T-helper 17 cell (primary cell): ENCODE results near the gene CISTR. TPM values are rescaled to one million over a fixed set of nuclear protein-coding genes. Genes with fewer than 3 reads are reported as not detected.
"Not testable (repeated sequence)": the region's sequence is repeated elsewhere in the genome, so short reads cannot be mapped to it uniquely, and the experiment has no call there.

Experiments
- ATAC-seq: fragments of 150-1000 bp; cut with Tn5 transposase; 2 replicates; pipeline ENCODE4 v1.10.0; 2021; ENCODE audit warnings: mild to moderate bottlenecking, moderate library complexity
- DNase-seq, 3 donors: peaks; one replicate each; pipeline versions ENCODE4 v3.0.0 to v3.0.0-alpha.2; 2020 to 2021
- H3K9me3 ChIP-seq: one replicate; pipeline ENCODE4 v1.7.0; 2013; ENCODE audit warnings: low read length, mild to moderate bottlenecking; ENCODE audit not compliant: control insufficient read depth, poor library complexity, severe bottlenecking
- H3K27ac Mint-ChIP-seq: one replicate; pipeline ENCODE4 v1.8.0; 2022; ENCODE audit warnings: mild to moderate bottlenecking, moderate library complexity, mixed read lengths
- H3K27me3 Mint-ChIP-seq: one replicate; pipeline ENCODE4 v1.8.0; 2022; ENCODE audit warnings: mixed read lengths
- H3K36me3 Mint-ChIP-seq: one replicate; pipeline ENCODE4 v1.8.0; 2022; ENCODE audit warnings: low read depth, mixed read lengths
- H3K4me1 Mint-ChIP-seq: one replicate; pipeline ENCODE4 v1.8.0; 2022; ENCODE audit warnings: mild to moderate bottlenecking, mixed read lengths
- H3K4me3 Mint-ChIP-seq: one replicate; pipeline ENCODE4 v1.8.0; 2022; ENCODE audit warnings: mild to moderate bottlenecking, moderate library complexity, mixed read lengths
- total RNA-seq, 4 donors: library from RNA in 2 of 4; stranded (reverse) in 2 of 4; gene quantifications; one replicate each; pipeline ENCODE4 v1.2.3 and lab custom pipeline; 2022 to 2026

Gene CISTR
- total RNA-seq, 2 donors from 2014 or later, result not detected

- Mint-ChIP-seq H3K27me3 (no peaks in the 10 kb centered on the region), H3K4me1 (peaks cover 2% of the 10 kb centered on the region), H3K27ac (no peak overlapping the region), H3K4me3 (no peak overlapping the region), H3K36me3 (peaks cover 27% of the 10 kb centered on the region)
- no peaks in the 10 kb centered on the region for H3K9me3 ChIP-seq
- DNase-seq (no peak), ATAC-seq (no peak)
These were observed 32.1 kb downstream of the CISTR start for GRCh38 chr12:53719649-53720048.

- not testable (repeated sequence) for H3K9me3 ChIP-seq, ATAC-seq, H3K4me3 Mint-ChIP-seq, H3K4me1 Mint-ChIP-seq, DNase-seq, H3K27ac Mint-ChIP-seq, H3K27me3 Mint-ChIP-seq
- peaks cover 20% of the 10 kb centered on the region for H3K36me3 Mint-ChIP-seq
These were observed 33.2 kb downstream of the CISTR start for GRCh38 chr12:53718567-53718966.

- no peak overlapping the region for H3K4me3 Mint-ChIP-seq
- H3K9me3 ChIP-seq, result no peaks in the 10 kb centered on the region
- H3K36me3 Mint-ChIP-seq, result peaks cover 24% of the 10 kb centered on the region
- no peak overlapping the region for H3K27ac Mint-ChIP-seq
- H3K27me3 Mint-ChIP-seq, result no peaks in the 10 kb centered on the region
- no peak for DNase-seq
- peaks cover under 1% of the 10 kb centered on the region for H3K4me1 Mint-ChIP-seq
- no peak for ATAC-seq
These were observed 34.5 kb downstream of the CISTR start for GRCh38 chr12:53717319-53717718.

- Mint-ChIP-seq H3K4me3 (no peak overlapping the region), H3K4me1 (peaks cover 4% of the 10 kb centered on the region), H3K27ac (peak overlapping the region; percentile 78), H3K27me3 (peaks cover 3% of the 10 kb centered on the region), H3K36me3 (peaks cover 20% of the 10 kb centered on the region)
- ATAC-seq (no peak), DNase-seq (no peak)
- no peaks in the 10 kb centered on the region for H3K9me3 ChIP-seq
These were observed 37.8 kb downstream of the CISTR start for GRCh38 chr12:53714004-53714403.

- peaks cover 20% of the 10 kb centered on the region for H3K36me3 Mint-ChIP-seq
- ATAC-seq, result no peak
- peak overlapping the region; percentile 78 for H3K27ac Mint-ChIP-seq
These were observed 38.3 kb downstream of the CISTR start for GRCh38 chr12:53713516-53713915.

GRCh38 chr12:53712059-53712643 lies 39.6 kb downstream of the CISTR start:
- no peak overlapping the region for H3K27ac Mint-ChIP-seq
- H3K36me3 Mint-ChIP-seq, result peaks cover 19% of the 10 kb centered on the region
- ATAC-seq, result no peak

More at GRCh38 chr12:53713516-53713915, 38.3 kb downstream of the CISTR start:
- peaks cover 7% of the 10 kb centered on the region for H3K27me3 Mint-ChIP-seq
- no peak overlapping the region for H3K4me3 Mint-ChIP-seq
- no peak for DNase-seq
- H3K4me1 Mint-ChIP-seq, result peaks cover 4% of the 10 kb centered on the region
- H3K9me3 ChIP-seq, result no peaks in the 10 kb centered on the region

GRCh38 chr12:53710091-53710490 lies 41.7 kb downstream of the CISTR start:
- Mint-ChIP-seq H3K36me3 (peaks cover 13% of the 10 kb centered on the region), H3K27ac (no peak overlapping the region), H3K27me3 (peaks cover 31% of the 10 kb centered on the region), H3K4me1 (peaks cover 4% of the 10 kb centered on the region), H3K4me3 (no peak overlapping the region)
- H3K9me3 ChIP-seq, result no peaks in the 10 kb centered on the region
- ATAC-seq (no peak), DNase-seq (no peak)

More at GRCh38 chr12:53712059-53712643, 39.6 kb downstream of the CISTR start:
- DNase-seq, result no peak
- peaks cover 4% of the 10 kb centered on the region for H3K4me1 Mint-ChIP-seq
- H3K4me3 Mint-ChIP-seq, result no peak overlapping the region
- peaks cover 14% of the 10 kb centered on the region for H3K27me3 Mint-ChIP-seq
- H3K9me3 ChIP-seq, result no peaks in the 10 kb centered on the region

GRCh38 chr12:53709671-53710070 lies 42.1 kb downstream of the CISTR start:
- Mint-ChIP-seq H3K4me3 (no peak overlapping the region), H3K4me1 (peaks cover 4% of the 10 kb centered on the region), H3K27ac (no peak overlapping the region), H3K27me3 (peaks cover 34% of the 10 kb centered on the region), H3K36me3 (peaks cover 11% of the 10 kb centered on the region)
- no peak for ATAC-seq
- H3K9me3 ChIP-seq, result no peaks in the 10 kb centered on the region
- DNase-seq, result no peak

GRCh38 chr12:53706080-53706479 lies 45.7 kb downstream of the CISTR start:
- ATAC-seq (no peak), DNase-seq (no peak)
- Mint-ChIP-seq H3K4me1 (peaks cover 10% of the 10 kb centered on the region), H3K27me3 (peaks cover 69% of the 10 kb centered on the region), H3K27ac (no peak overlapping the region), H3K36me3 (peaks cover 10% of the 10 kb centered on the region), H3K4me3 (no peak overlapping the region)
- no peaks in the 10 kb centered on the region for H3K9me3 ChIP-seq

- H3K27ac Mint-ChIP-seq, result no peak overlapping the region
- ATAC-seq, result no peak
- H3K4me1 Mint-ChIP-seq, result peaks cover 8% of the 10 kb centered on the region
- peaks cover 10% of the 10 kb centered on the region for H3K36me3 Mint-ChIP-seq
- H3K27me3 Mint-ChIP-seq, result peaks cover 87% of the 10 kb centered on the region
- no peaks in the 10 kb centered on the region for H3K9me3 ChIP-seq
- DNase-seq, result no peak
- H3K4me3 Mint-ChIP-seq, result no peak overlapping the region
These were observed 48.0 kb downstream of the CISTR start for GRCh38 chr12:53703756-53704155.

GRCh38 chr12:53701518-53702264 lies 50.1 kb downstream of the CISTR start:
- peaks cover 95% of the 10 kb centered on the region for H3K27me3 Mint-ChIP-seq
- H3K4me1 Mint-ChIP-seq, result peaks cover 17% of the 10 kb centered on the region
- H3K4me3 Mint-ChIP-seq, result no peak overlapping the region
- peaks cover 12% of the 10 kb centered on the region for H3K36me3 Mint-ChIP-seq
- peak; percentile 58 to 66 (median 58) for DNase-seq
- ATAC-seq, result peak; percentile 88
- no peak overlapping the region for H3K27ac Mint-ChIP-seq
- H3K9me3 ChIP-seq, result no peaks in the 10 kb centered on the region

- peaks cover 95% of the 10 kb centered on the region for H3K27me3 Mint-ChIP-seq
- H3K9me3 ChIP-seq, result no peaks in the 10 kb centered on the region
- DNase-seq, result no peak
- ATAC-seq, result no peak
- peaks cover 26% of the 10 kb centered on the region for H3K4me1 Mint-ChIP-seq
- peaks cover 10% of the 10 kb centered on the region for H3K36me3 Mint-ChIP-seq
- H3K27ac Mint-ChIP-seq, result no peak overlapping the region
- H3K4me3 Mint-ChIP-seq, result no peak overlapping the region
These were observed 51.2 kb downstream of the CISTR start for GRCh38 chr12:53700567-53700966.

- H3K4me1 Mint-ChIP-seq, result peaks cover 32% of the 10 kb centered on the region
- no peak overlapping the region for H3K4me3 Mint-ChIP-seq
- ATAC-seq, result no peak
- peaks cover 100% of the 10 kb centered on the region for H3K27me3 Mint-ChIP-seq
- H3K36me3 Mint-ChIP-seq, result peaks cover 10% of the 10 kb centered on the region
- H3K27ac Mint-ChIP-seq, result no peak overlapping the region
- H3K9me3 ChIP-seq, result no peaks in the 10 kb centered on the region
- no peak for DNase-seq
These were observed 52.1 kb downstream of the CISTR start for GRCh38 chr12:53699678-53700025.
